GM21447 (cell line): ENCODE data around the gene CENPT.
A peak's percentile ranks its signal among the peaks of the same experiment; 100 is the strongest.
"Not testable (repeated sequence)": the region's sequence is repeated elsewhere in the genome, so short reads cannot be mapped to it uniquely, and the experiment has no call there.

ENCODE experiments used
- ATAC-seq: cut with Tn5 transposase; IDR thresholded peaks from one replicate; pipeline ENCODE4 v1.9.1; 2021; ENCODE audit not compliant: unreplicated experiment

The CENPT gene

GRCh38 chr16:67877064-67877463 is 29.6 kb upstream of the CENPT start:
- no peak for ATAC-seq

DNA sequence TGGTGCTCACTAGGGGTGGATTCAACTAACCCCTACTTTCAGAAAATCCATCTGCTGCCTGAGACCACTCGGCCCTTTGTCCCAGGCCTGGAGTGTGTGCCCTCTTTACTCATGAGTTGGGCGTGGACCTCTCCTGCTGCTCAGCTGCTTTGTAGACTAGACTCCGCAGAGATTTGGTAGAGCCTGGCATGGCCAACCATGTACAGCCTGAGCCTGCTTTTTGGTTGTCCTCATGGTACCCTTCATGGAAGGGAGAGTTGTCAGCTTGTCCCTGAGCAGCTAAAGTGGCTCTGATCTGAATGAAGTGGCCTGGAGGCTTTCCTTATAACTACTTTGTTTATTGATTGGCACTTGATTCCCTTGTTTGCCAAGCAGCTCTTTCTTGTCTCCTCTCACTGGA is 26.9 kb upstream of the CENPT start:
- ATAC-seq: no peak

DNA sequence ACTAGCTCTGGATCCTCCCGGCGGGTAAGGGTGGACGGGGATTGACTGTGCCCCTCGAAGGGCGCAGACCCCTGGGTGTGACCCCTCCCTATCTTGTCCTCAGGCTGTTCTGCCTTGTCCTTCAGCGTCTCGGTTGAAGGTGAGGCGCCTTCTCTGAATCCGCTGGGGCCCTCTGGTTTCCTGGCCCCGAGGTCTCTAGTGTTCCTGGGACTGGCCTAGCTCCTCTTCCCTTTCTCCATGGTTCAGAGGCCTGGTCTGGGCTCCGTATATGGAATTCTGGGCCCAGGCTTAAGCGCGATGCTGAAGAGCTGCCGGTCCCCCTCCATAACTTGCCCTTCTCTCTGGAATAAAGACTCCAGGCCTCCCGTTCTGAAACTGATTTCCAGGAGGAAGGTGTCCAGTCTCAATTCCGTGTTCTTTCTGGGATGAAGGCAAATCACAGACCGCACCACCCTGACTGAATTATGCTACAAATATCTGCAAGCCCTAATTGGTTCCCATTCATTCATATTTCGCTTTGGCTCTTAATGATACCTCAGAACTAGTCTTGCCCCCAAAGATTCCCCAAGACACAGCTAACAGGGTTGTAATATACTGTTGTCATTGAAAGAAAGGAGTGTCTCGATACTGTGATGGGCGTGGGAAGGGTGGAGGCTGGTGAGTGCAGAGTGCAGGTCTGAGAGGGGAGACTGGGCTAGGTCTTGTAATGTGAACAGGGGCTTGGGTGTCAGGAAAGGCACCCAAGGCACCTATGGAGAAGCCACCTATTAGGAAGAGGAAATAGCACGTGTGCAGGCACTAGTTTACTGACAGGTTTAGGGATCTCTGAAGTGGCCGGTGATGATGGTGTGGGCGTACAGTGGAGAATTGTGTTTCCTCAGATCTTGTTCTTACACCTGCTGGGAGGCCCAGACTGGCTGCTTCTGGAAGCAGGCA is 26.2 kb upstream of the CENPT start:
- peak; percentile 12 for ATAC-seq

DNA sequence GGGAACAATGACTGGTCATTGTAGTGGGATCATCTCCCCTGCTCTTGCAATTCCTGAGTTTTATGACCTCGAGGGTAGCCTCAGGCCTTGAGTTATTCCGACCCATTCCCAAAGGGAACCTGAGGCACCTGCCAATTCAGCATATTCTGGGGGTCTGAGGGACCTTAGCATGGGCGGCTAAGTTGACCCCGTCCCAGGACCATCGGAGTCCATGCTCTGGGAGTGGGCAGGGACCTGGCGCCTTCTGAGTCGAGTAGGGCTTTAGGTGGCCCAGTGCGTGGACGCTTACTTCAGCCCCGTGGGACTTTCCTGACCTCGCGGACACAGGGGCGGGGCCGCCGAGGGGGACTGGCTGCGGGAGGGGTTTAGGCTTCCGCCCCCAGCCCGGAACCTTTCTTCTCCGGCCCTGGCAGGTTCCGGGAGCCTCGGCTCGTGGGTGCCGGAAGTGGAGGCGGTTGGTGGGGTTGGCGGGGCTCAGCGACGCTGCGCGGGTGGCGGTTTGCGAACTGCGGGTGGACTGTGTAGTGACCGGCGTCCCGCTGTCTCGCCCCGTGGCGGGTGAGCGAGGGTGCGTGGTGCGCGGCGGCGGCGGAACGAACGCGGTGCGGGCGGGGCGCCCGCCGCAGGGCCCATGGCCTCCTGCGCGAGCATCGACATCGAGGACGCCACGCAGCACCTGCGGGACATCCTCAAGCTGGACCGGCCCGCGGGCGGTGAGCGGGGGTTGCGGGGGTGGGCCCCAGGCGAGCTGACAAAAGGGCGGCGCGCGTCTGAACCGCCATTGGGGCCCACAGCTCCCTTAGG is 25.3 kb upstream of the CENPT start, which contains the start of gene EDC4:
Gene EDC4 (plus strand): TSS at position 422 of the 804 bp plus-strand sequence. CDS start 210 bp downstream, at position 632.
- peak; percentile 62 for ATAC-seq

DNA sequence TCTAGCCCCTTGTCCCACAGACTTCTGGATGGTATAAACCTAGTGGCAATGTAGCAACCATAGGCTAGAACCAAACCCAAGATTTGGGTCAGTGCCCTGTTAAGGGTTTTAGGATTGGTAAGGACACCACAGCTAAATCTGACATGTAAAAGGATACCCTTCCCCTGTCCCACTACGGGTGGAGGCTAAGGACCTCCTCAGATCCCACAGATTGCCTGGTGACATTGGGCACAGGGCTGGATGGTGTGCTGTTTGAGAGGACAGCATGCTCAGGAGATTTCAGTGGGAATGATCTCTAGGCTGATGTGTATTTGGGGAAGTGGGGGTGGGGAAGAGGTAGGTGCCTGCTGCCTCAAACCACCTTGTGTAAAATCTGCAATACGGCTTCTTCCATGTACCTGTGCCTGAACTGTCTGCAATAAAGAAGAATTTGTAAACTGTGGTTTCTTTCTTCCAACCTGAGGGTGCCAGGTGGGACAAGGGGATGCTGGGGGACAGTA is 24.7 kb upstream of the CENPT start:
- no peak for ATAC-seq

GRCh38 chr16:67871256-67871655 is 23.8 kb upstream of the CENPT start:
- no peak for ATAC-seq

DNA sequence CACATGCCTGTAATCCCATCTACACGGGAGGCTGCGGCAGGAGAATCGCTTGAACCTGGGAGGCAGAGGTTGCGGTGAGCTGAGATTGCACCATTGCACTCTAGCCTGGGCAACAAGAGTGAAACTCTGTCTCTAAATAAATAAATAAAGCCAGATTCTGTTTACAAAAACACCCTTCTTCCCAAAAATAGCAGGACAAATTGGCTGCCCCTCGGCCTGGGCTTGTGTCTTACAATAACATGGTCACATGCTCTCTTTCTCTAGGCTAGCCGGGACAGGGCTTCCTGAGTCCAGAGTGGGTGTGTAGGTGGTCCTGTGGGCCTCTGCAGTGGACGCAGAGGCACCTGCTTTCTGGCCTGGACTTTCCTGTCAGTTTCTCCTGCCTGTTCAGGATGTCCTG is 22.2 kb upstream of the CENPT start:
- no peak for ATAC-seq

GRCh38 chr16:67868290-67868689 is 20.8 kb upstream of the CENPT start:
- ATAC-seq: no peak

- ATAC-seq: no peak
These were observed 17.8 kb upstream of the CENPT start for GRCh38 chr16:67865318-67865717.

DNA sequence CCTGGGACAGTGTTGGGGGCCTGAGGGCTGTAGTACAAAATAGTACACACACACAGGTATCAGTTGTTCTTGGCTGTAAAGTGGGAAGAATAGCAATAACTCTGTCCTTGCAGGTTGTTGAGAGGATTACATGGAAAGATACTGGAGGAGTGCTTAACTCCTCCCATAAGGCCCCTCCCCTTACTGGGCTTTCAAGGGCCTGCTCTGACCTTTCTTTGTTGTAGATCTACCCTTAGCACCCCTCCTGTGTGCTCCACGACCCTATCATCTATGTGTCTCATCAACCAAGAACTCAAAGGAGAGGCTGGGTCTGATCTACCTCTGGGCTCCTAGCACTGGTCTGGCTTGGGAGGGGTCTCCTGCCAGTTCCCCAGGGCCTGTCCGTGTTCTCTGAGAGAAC is 17.1 kb upstream of the CENPT start:
- no peak for ATAC-seq

GRCh38 chr16:67864044-67864443 is 16.6 kb upstream of the CENPT start:
- ATAC-seq: not testable (repeated sequence)

- no peak for ATAC-seq
These were observed 15.4 kb upstream of the CENPT start for GRCh38 chr16:67862623-67863583.

DNA sequence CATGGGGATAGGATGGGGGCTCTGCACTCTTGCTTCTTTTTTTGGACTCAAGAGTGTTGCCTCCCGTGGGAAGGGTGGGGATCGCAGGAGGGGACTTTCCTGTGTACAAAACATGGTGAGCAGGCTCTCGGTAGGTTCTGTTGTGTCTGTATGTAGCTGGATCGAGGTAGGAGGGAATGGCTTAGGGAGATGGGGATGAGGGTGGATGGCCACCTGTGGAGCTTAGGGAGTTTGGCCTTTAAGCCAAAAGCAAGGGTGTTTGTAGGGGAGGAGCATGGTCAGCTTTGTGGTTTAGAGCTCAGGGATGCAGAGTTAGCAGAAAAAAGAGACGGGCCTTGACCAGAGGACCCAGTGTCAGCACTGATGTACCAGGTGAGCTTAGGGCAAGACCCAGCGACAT is 14.4 kb upstream of the CENPT start:
- ATAC-seq: no peak

DNA sequence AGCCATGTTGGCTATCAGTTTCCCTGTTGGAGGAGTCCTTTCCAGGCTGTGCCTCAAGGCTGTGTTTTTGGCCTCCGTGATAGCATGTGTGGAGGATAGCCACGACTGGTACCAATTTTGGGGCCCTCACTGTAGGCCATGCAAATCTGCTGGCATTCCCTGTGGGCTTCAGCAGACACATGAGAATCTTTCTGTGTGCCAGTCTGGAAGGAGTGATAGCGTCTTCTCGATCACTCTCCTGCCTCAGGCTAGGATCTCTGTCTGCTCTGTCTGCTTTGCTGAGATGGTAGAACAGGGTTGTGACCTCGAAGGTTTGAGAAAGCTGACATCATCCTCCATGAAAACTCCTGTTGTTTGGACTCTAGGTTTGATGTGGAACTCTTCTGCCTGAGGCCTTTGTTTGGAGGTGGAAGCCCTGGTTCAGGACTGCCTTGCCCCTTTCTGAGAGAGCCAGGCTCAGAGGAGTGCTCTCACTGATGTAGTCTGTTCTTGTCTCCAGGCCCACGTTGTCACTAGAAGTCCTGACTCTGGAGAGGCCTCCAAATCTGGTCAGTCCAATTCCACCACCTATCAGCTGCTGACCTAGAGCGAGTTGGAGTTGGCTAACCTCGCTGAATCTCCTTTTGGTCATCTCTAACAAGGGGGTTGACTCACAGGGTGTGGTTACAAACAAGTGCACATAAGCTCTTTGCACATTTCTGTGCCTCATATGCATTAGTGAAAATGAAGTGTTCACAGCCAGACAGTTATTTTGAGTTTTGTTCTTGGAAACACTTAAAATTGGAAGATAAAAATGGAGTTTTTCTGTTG is 13.3 kb upstream of the CENPT start:
- no peak for ATAC-seq

DNA sequence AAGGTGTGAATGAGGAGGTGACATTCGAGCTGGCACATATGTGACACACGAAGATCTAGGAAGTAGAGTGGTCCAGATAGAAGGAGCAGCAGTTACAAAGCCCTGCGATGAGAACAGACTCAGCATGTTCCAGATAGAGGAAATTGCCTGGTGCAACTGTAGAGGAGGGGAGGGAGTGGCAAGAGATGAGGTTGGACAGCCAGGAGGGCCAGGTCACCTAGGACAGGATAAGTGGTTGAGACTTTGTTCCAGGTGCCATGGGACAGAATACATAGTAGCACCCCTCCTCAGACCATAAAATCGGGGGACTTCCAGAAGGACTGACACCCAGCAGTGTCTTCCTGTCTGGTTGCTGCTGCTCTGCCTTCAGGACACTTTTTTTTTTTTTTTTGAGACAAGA is 11.0 kb upstream of the CENPT start:
- ATAC-seq: no peak

DNA sequence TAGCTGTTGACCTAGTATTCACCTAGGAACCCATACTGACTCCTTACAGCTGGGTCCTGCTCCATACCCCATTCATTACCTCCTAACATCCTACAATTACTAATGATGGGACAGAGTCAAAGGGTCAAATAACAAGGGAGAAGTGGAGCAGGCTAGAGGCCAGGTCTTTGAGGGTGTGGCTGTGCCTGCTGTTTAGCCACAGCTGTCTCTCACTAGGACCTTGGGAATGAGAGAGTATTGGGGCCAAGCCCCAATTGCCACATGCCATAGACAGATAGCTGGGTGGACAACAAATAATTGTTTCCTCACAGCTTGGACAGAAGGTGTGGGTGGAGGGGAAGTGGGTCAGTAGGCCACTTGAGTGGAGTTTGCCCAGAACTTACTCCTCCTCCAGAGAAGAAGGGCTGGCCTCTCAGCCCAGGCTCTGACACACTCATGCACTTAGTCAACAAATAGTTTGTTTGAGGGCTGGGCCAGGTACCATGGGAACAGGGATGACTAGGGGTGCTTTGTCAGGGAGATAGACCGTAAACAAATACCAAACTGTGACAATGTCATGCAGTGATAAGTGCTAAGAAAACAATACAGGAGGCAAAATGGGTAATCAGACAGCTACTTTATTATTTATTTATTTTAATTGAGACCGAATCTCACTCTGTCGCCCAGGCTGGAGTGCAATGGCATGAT is 10.2 kb upstream of the CENPT start:
- no peak for ATAC-seq

DNA sequence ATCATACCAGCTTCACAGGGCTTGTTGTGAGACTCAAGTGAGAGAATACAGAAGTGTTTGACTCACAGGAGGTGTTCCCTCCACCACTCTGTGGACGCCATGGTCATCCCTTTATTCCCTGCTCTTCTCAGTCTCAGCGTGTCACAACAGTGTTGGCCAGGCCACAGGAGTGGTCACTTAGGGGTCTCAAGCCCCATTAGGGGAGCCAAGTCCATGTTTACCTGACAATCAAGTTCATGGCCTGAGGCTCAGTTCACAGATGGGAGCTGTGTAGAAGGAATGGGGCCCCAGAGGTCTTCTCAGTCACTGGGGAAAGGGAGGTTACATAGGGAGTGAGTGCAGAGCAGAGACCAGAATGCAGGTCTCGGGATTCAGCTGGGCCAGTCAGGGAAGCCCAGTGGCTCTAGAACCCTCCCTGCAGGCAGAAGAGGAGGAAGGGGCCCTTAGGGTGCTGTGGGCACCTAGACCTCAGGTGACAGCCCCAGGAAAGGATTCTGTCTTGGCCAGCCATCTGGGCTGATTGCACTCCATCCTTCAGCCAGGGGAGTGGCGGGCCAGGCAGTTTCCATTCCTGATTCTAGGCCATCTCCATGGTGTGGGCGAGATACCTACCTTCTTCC is 9.5 kb upstream of the CENPT start:
- no peak for ATAC-seq

GRCh38 chr16:67855789-67856188 is 8.3 kb upstream of the CENPT start:
- no peak for ATAC-seq

DNA sequence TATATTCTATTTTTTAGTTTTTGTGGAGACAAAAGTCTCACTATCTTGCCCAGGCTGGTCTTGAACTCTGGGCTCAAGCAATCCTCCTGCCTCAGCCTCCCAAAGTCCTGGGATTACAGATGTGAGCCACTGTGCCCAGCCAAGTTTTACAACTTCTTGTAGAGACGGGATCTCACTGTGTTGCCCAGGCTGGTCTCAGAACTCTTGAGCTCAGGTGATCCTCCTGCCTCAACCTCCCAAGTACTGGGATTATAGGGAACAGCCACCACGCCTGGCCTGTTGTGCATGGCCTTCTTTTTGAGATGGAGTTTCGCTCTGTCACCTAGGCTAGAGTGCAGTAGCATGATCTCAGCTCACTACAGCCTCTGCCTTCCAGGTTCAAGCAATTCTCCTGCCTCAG is 6.2 kb upstream of the CENPT start:
- no peak for ATAC-seq
